Colonic mucosa (tissue), 4 donors: ENCODE data around the gene DTYMK. TPM values are rescaled to one million over a fixed set of nuclear protein-coding genes. Genes with fewer than 3 reads are reported as not detected.
A peak's percentile ranks its signal among the peaks of the same experiment; 100 is the strongest.

Experiments used
- DNase-seq: peaks from one replicate; pipeline ENCODE4 v3.0.0-alpha.2; 2020
- H3K27ac ChIP-seq: fragments of 200-600 bp; one replicate; pipeline ENCODE4 v1.8.0; 2021
- H3K27me3 ChIP-seq: fragments of 200-600 bp; one replicate; pipeline ENCODE4 v1.8.0; 2021
- H3K36me3 ChIP-seq: fragments of 200-600 bp; one replicate; pipeline ENCODE4 v1.8.0; 2021
- H3K4me1 ChIP-seq: fragments of 200-600 bp; one replicate; pipeline ENCODE4 v1.8.0; 2021; ENCODE audit warnings: mild to moderate bottlenecking
- H3K4me3 ChIP-seq: fragments of 200-600 bp; one replicate; pipeline ENCODE4 v1.8.0; 2021
- H3K9ac ChIP-seq, 2 donors: one replicate each; pipeline ENCODE4 v1.7.0; 2013; ENCODE audit warnings: control low read depth in 2 of 2, low read depth in 2 of 2, low read length in 2 of 2
- H3K9me3 ChIP-seq: fragments of 200-600 bp; one replicate; pipeline ENCODE4 v1.8.0; 2021
- intact Hi-C: fragments of 100-400 bp; cut with DNase I; formaldehyde crosslinking; loops from one replicate; pipeline ENCODE4 v1.14.1; 2022
- total RNA-seq, 2 donors: library from RNA; stranded (reverse); fragmentation: NEBNext Ultra II Directional in 1 of 2; extraction: Animal tissue kit (Norgen Biotek cat#: 25700) in 1 of 2; gene quantifications; one replicate each; pipeline ENCODE4 v1.2.1, GENCODE V29; 2021
- TF ChIP-seq, protein P1 (sequence below): fragments of 200-600 bp; IDR thresholded peaks from one replicate; pipeline ENCODE4 v1.8.0; 2022; ENCODE audit warnings: antibody characterized with exemption, mild to moderate bottlenecking
- donor health status: healthy.
- donor health status: DM: no; HTN: no; CAD: no.
- donor health status: DM: no; HTN: no; CAD: no.

DTYMK gene, protein sequence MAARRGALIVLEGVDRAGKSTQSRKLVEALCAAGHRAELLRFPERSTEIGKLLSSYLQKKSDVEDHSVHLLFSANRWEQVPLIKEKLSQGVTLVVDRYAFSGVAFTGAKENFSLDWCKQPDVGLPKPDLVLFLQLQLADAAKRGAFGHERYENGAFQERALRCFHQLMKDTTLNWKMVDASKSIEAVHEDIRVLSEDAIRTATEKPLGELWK
- 100 to 1,000 TPM in 1 of 2 donors, 10 to 100 TPM in 1; 22.6 to 106 TPM for total RNA-seq

DNA sequence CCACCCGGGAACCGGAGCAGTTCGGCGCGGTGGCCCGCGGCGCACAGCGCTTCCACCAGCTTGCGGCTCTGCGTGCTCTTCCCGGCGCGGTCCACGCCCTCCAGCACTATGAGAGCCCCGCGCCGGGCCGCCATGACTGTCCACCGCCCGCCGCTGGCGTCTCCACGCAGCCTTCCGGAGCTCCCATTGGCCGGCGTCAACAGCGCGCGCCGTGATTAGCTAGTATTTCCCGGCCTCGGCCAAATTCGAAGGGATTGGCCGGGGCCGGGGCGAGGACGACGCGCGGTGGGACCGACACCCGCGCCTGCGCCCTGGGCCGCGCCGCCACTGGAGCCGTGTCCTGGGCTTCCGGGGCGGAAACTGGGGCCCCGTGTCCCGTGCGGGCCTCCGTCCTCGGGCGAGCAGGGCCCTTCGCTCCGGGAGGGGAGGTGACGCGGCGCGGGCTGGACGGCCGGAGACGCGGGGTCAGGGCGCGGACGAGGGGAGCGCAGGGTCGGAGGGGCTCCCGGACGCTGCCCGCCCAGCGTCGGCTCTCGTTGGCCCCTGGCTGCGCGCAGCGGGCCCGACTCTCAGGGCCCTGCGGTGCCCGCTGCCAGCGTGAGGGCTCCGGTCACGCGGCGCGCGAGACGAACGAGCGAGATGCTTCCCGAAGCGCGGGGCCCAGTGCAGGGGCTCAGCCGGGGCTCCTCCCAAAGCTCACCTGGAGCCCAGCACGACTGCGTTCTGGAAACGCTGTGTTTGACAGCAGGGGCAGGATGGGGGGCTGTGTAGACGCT lies at the start of gene DTYMK:
Gene DTYMK, minus strand, starts transcription at position 166 of the 776 bp plus-strand sequence. Its CDS starts 32 bp downstream, at position 134.
- Histone ChIP-seq H3K4me1 (peaks cover 5% of the 10 kb centered on the region), H3K4me3 (peak within 1 kb of the TSS; percentile 97), H3K9ac (peak within 1 kb of the TSS; percentile 86 to 94), H3K9me3 (no peaks in the 10 kb centered on the region), H3K27me3 (no peaks in the 10 kb centered on the region), H3K27ac (peak within 1 kb of the TSS; percentile 77), H3K36me3 (no peaks in the 10 kb centered on the region)
- intact Hi-C loops = no loop called here
- TF ChIP-seq, protein P1, sequence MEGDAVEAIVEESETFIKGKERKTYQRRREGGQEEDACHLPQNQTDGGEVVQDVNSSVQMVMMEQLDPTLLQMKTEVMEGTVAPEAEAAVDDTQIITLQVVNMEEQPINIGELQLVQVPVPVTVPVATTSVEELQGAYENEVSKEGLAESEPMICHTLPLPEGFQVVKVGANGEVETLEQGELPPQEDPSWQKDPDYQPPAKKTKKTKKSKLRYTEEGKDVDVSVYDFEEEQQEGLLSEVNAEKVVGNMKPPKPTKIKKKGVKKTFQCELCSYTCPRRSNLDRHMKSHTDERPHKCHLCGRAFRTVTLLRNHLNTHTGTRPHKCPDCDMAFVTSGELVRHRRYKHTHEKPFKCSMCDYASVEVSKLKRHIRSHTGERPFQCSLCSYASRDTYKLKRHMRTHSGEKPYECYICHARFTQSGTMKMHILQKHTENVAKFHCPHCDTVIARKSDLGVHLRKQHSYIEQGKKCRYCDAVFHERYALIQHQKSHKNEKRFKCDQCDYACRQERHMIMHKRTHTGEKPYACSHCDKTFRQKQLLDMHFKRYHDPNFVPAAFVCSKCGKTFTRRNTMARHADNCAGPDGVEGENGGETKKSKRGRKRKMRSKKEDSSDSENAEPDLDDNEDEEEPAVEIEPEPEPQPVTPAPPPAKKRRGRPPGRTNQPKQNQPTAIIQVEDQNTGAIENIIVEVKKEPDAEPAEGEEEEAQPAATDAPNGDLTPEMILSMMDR = no peak
- DNase-seq = peak; percentile 96

DNA sequence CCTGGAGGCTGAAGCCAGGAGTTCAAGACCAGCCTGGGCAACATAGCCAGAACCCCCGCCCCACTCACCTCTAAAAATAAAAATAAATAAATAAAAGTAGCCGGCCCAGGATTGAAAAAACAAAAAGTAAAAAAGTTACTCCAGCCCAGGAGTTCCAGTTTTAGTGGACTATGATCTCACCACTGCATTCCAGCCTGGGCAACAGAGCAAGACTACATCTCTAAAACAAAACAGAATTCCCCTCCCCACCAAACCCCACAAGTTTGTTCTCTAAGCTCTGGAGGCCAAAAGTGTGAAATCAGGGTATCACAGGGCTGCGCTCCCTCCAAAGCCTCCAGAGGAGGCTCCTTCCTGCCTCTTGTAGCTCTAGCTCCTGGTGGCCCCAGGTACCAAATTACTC lies 49.5 kb upstream of the DTYMK start:
- no peaks in the 10 kb centered on the region for H3K9me3 ChIP-seq
- intact Hi-C loops = loop anchor here (10.0 kb wide), 1 partner anchor 139 kb away; no protein-coding TSS in a partner anchor
- TF ChIP-seq, protein P1 = no peak
- no peaks in the 10 kb centered on the region for H3K36me3 ChIP-seq
- no peak overlapping the region for H3K9ac ChIP-seq
- peaks cover 6% of the 10 kb centered on the region for H3K4me1 ChIP-seq
- DNase-seq = no peak
- H3K27ac ChIP-seq = no peak overlapping the region
- no peak overlapping the region for H3K4me3 ChIP-seq
- no peaks in the 10 kb centered on the region for H3K27me3 ChIP-seq

DNA sequence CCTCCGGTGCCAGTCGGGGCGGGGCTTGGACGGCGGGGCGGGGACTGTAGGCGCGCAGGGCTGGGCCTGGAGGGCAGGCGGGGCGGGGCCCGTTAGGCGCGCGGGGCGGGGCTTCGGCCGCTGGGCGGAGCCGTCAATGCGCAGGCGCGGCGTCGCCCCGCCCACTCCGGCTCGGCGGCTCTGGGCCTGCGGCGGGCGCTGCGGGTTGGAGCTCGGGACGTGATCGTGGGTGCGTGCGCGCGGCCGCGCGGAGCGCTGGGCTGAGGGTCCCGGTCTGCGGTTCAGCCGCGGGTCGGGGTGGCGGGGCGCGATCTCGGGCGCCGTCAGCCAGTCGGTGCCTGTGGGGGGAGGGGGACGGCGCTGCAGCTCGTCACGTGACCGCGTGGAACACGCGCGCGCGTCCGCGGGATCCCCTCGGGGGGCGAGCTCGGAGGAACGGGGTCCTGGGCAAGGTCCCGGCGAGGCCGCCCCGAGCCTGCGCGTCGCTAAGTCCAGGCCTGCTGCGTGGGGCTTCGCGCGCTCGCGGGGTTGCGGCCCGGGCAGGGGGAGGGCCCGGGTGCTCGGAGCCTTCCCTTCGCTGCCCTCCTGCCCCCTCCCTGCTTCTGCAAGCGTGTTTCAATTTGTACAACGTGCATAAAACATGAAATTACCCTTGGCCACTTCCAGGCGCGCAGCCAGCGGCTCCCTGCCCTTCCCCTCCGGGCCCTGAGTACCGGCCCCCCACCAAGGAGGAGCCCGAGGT lies 48.0 kb upstream of the DTYMK start, which contains the start of gene D2HGDH:
Gene D2HGDH, plus strand, starts transcription at position 164 of the 742 bp plus-strand sequence. CDS start 595 bp downstream, outside the sequence.
- intact Hi-C loops = loop anchor here (10.0 kb wide), 1 partner anchor 140 kb away; no protein-coding TSS in a partner anchor
- TF ChIP-seq, protein P1 = no peak

DNA sequence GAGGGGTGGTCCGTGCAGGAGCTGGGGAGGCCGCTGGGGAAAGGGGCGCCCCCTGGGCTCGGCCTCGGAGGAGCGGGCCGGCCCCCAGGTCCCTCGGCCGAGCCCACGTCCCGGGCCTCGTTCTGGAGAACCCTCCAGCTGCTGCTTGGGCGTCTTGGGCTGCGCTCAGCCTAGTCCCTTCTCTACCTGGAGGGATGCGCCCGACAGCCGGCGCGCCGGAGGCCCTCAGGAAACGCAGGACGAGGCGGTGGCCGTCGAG lies 47.5 kb upstream of the DTYMK start:
- H3K9me3 ChIP-seq = no peaks in the 10 kb centered on the region
- H3K9ac ChIP-seq = peak overlapping the region; percentile 34 to 51
- intact Hi-C loops = loop anchor here (10.0 kb wide), 1 partner anchor 141 kb away; no protein-coding TSS in a partner anchor
- peaks cover 6% of the 10 kb centered on the region for H3K4me1 ChIP-seq
- H3K27ac ChIP-seq = peak overlapping the region; percentile 28
- H3K27me3 ChIP-seq = no peaks in the 10 kb centered on the region
- peak overlapping the region; percentile 96 for H3K4me3 ChIP-seq
- TF ChIP-seq, protein P1 = no peak
- DNase-seq = no peak
- no peaks in the 10 kb centered on the region for H3K36me3 ChIP-seq

More for the DNA sequence above, 48.0 kb upstream of the DTYMK start, which contains the start of gene D2HGDH:
- Histone ChIP-seq H3K27me3 (no peaks in the 10 kb centered on the region), H3K27ac (peak within 1 kb of the TSS; percentile 98), H3K36me3 (no peaks in the 10 kb centered on the region), H3K4me3 (peak within 1 kb of the TSS; percentile 96), H3K9me3 (no peaks in the 10 kb centered on the region), H3K4me1 (peaks cover 6% of the 10 kb centered on the region), H3K9ac (peak within 1 kb of the TSS; percentile 84 to 85)
- peak; percentile 97 for DNase-seq
